GM19395 (cell line): ENCODE results near the gene CABP2.

Source experiments
- ATAC-seq: cut with Tn5 transposase; IDR thresholded peaks from one replicate; pipeline ENCODE4 v1.9.1; 2021; ENCODE audit warnings: mild to moderate bottlenecking, moderate library complexity; ENCODE audit not compliant: unreplicated experiment

The CABP2 gene

GRCh38 chr11:67508486-67509121 lies 14.6 kb downstream of the CABP2 start:
- peak; percentile 50 for ATAC-seq

GRCh38 chr11:67507864-67508485 lies 15.3 kb downstream of the CABP2 start, which contains the start of gene CDK2AP2:
TSS of gene CDK2AP2 (minus strand) at chr11:67508162. CDS start at chr11:67508082, 80 bp downstream.
- peak; percentile 72 for ATAC-seq

GRCh38 chr11:67507242-67507863 lies 15.9 kb downstream of the CABP2 start:
- no peak for ATAC-seq

- ATAC-seq: no peak
Measured at GRCh38 chr11:67506426-67507051, 16.7 kb downstream of the CABP2 start.

GRCh38 chr11:67505605-67506396 lies 17.4 kb downstream of the CABP2 start:
- ATAC-seq: no peak

GRCh38 chr11:67504950-67505581 lies 18.2 kb downstream of the CABP2 start, which contains the start of gene PITPNM1:
TSS of gene PITPNM1 (minus strand) at chr11:67505363. CDS start at chr11:67504180, 1,183 bp downstream.
- ATAC-seq: no peak

GRCh38 chr11:67504005-67504949 lies 19.0 kb downstream of the CABP2 start:
- ATAC-seq: no peak

- ATAC-seq: no peak
Measured at GRCh38 chr11:67503119-67504004, 19.9 kb downstream of the CABP2 start.

GRCh38 chr11:67502328-67502979 lies 20.8 kb downstream of the CABP2 start:
- ATAC-seq: no peak

GRCh38 chr11:67501854-67502253 lies 21.4 kb downstream of the CABP2 start:
- no peak for ATAC-seq

GRCh38 chr11:67500831-67501715 lies 22.2 kb downstream of the CABP2 start:
- ATAC-seq: no peak

- no peak for ATAC-seq
Measured at GRCh38 chr11:67500484-67500821, 22.8 kb downstream of the CABP2 start.

- ATAC-seq: no peak
Measured at GRCh38 chr11:67499808-67500483, 23.3 kb downstream of the CABP2 start.

GRCh38 chr11:67498544-67498972 lies 24.7 kb downstream of the CABP2 start:
- no peak for ATAC-seq

- no peak for ATAC-seq
Measured at GRCh38 chr11:67497656-67498291, 25.5 kb downstream of the CABP2 start.

GRCh38 chr11:67496113-67496512 lies 27.1 kb downstream of the CABP2 start:
- no peak for ATAC-seq
